Peyer's patch (tissue), 4 donors: ENCODE measurements around the gene AOAH. TPM values are rescaled to one million over a fixed set of nuclear protein-coding genes. Genes with fewer than 3 reads are reported as not detected.
A peak's percentile ranks its signal among the peaks of the same experiment; 100 is the strongest.

Source experiments
- DNase-seq, 3 donors: peaks; one replicate each; pipeline ENCODE4 v3.0.0-alpha.2; 2017 to 2019
- H3K27ac ChIP-seq, 4 donors: fragments of 200-600 bp; sonication (generic); one replicate each; pipeline ENCODE4 v1.5.1; 2016 to 2019
- H3K27me3 ChIP-seq, 2 donors: fragments of 200-600 bp; sonication (generic); one replicate each; pipeline ENCODE4 v1.5.1; 2019
- H3K36me3 ChIP-seq, 3 donors: fragments of 200-600 bp; sonication (generic); one replicate each; pipeline ENCODE4 v1.5.1; 2016 to 2019
- H3K4me1 ChIP-seq, 4 donors: fragments of 200-600 bp; sonication (generic); one replicate each; pipeline ENCODE4 v1.5.1; 2016 to 2019
- H3K4me3 ChIP-seq, 4 donors: fragments of 200-600 bp; sonication (generic); 1 replicate in 3 of 4; 2 replicates in 1 of 4; pipeline ENCODE4 v1.5.1; 2016 to 2019; ENCODE audit warnings: mild to moderate bottlenecking in 1 of 4
- H3K9me3 ChIP-seq, 4 donors: fragments of 200-600 bp; sonication (generic); one replicate each; pipeline ENCODE4 v1.5.1; 2016 to 2019; ENCODE audit warnings: mild to moderate bottlenecking in 1 of 4
- CTCF ChIP-seq, 6 experiments: fragments of 450-650 bp in 4 of 6; fragments of 200-600 bp in 2 of 6; sonication (generic) in 1 of 6; IDR thresholded peaks; one replicate each; pipeline ENCODE4 v1.5.1; 2017 to 2019; ENCODE audit warnings: antibody characterized with exemption in 6 of 6, mild to moderate bottlenecking in 3 of 6, moderate library complexity in 1 of 6
- POLR2A ChIP-seq, 2 donors: fragments of 450-650 bp; IDR thresholded peaks; one replicate each; pipeline ENCODE4 v1.5.1; 2017; ENCODE audit warnings: antibody characterized with exemption in 2 of 2, mild to moderate bottlenecking in 2 of 2, moderate library complexity in 2 of 2
- total RNA-seq, 4 donors: library from RNA; depleted of rRNA; stranded (reverse); fragments of >200 nt; gene quantifications; one replicate each; pipeline ENCODE4 v1.1.0, GENCODE V29; 2016

AOAH gene
- total RNA-seq, 4 donors from 2014 or later: 33.3 to 60.2 (median 43.6) TPM

- Histone ChIP-seq H3K27me3 (no peaks in the 10 kb centered on the region), H3K4me3 (no peak overlapping the region), H3K36me3 (no peaks in the 10 kb centered on the region), H3K9me3 (no peaks in the 10 kb centered on the region), H3K4me1 (peaks cover 0 to 8% (median 0%) of the 10 kb centered on the region in 4 donors), H3K27ac (no peak overlapping the region)
- DNase-seq: no peak
- TF ChIP-seq CTCF (IDR thresholded peaks at IDR 0.05) (no peak), POLR2A (IDR thresholded peaks at IDR 0.05) (no peak)
Observed at GRCh38 chr7:36668080-36668479, 56.2 kb downstream of the AOAH start.

GRCh38 chr7:36667007-36667745 is 57.1 kb downstream of the AOAH start:
- Histone ChIP-seq H3K27me3 (no peaks in the 10 kb centered on the region), H3K36me3 (no peaks in the 10 kb centered on the region), H3K4me1 (peaks cover 0 to 14% (median 0%) of the 10 kb centered on the region in 4 donors), H3K4me3 (no peak overlapping the region), H3K9me3 (no peaks in the 10 kb centered on the region), H3K27ac (no peak overlapping the region)
- no peak for DNase-seq
- TF ChIP-seq CTCF (IDR thresholded peaks at IDR 0.05): no peak
- TF ChIP-seq POLR2A (IDR thresholded peaks at IDR 0.05): no peak

GRCh38 chr7:36663481-36663880 is 60.8 kb downstream of the AOAH start:
- H3K4me1 ChIP-seq: peaks cover 0 to 29% (median 0%) of the 10 kb centered on the region in 4 donors
- H3K4me3 ChIP-seq: no peak overlapping the region
- H3K36me3 ChIP-seq: no peaks in the 10 kb centered on the region
- DNase-seq: no peak
- peak overlapping the region in 1 of 4 donors; percentile 20 for H3K27ac ChIP-seq
- TF ChIP-seq POLR2A (IDR thresholded peaks at IDR 0.05): no peak
- no peak for TF ChIP-seq CTCF (IDR thresholded peaks at IDR 0.05)
- no peaks in the 10 kb centered on the region for H3K27me3 ChIP-seq
- no peaks in the 10 kb centered on the region for H3K9me3 ChIP-seq

- Histone ChIP-seq H3K4me3 (peak overlapping the region in 2 of 4 donors; percentile 11 to 18), H3K4me1 (peaks cover 0 to 32% (median 0%) of the 10 kb centered on the region in 4 donors), H3K27ac (peak overlapping the region in 3 of 4 donors; percentile 29 to 84 (median 68)), H3K9me3 (no peaks in the 10 kb centered on the region), H3K27me3 (no peaks in the 10 kb centered on the region), H3K36me3 (no peaks in the 10 kb centered on the region)
- TF ChIP-seq CTCF (IDR thresholded peaks at IDR 0.05) (no peak), POLR2A (IDR thresholded peaks at IDR 0.05) (peak in 1 of 2 donors; percentile 44)
- DNase-seq: peak in 1 of 3 donors; percentile 79
Observed at GRCh38 chr7:36661135-36661840, 63.0 kb downstream of the AOAH start.

GRCh38 chr7:36659638-36660341 is 64.5 kb downstream of the AOAH start:
- H3K4me3 ChIP-seq: no peak overlapping the region
- no peak overlapping the region for H3K27ac ChIP-seq
- peaks cover 0 to 32% (median 0%) of the 10 kb centered on the region in 4 donors for H3K4me1 ChIP-seq
- no peak for DNase-seq
- H3K9me3 ChIP-seq: no peaks in the 10 kb centered on the region
- no peaks in the 10 kb centered on the region for H3K36me3 ChIP-seq
- H3K27me3 ChIP-seq: no peaks in the 10 kb centered on the region
- TF ChIP-seq CTCF (IDR thresholded peaks at IDR 0.05) (no peak), POLR2A (IDR thresholded peaks at IDR 0.05) (no peak)
